GM19025 (cell line): Measurements from ENCODE around the gene SDR9C7.
"Not testable (repeated sequence)": the region's sequence is repeated elsewhere in the genome, so short reads cannot be mapped to it uniquely, and the experiment has no call there.

Source experiments
- ATAC-seq: cut with Tn5 transposase; IDR thresholded peaks from one replicate; pipeline ENCODE4 v1.9.1; 2021; ENCODE audit warnings: mild to moderate bottlenecking, low read depth, moderate library complexity; ENCODE audit not compliant: unreplicated experiment

The SDR9C7 gene

GRCh38 chr12:56880125-56880992 lies 53.8 kb downstream of the SDR9C7 start:
- no peak for ATAC-seq

- not testable (repeated sequence) for ATAC-seq
These were observed 54.7 kb downstream of the SDR9C7 start for GRCh38 chr12:56879240-56880124.

- no peak for ATAC-seq
These were observed 56.2 kb downstream of the SDR9C7 start for GRCh38 chr12:56878010-56878339.

DNA sequence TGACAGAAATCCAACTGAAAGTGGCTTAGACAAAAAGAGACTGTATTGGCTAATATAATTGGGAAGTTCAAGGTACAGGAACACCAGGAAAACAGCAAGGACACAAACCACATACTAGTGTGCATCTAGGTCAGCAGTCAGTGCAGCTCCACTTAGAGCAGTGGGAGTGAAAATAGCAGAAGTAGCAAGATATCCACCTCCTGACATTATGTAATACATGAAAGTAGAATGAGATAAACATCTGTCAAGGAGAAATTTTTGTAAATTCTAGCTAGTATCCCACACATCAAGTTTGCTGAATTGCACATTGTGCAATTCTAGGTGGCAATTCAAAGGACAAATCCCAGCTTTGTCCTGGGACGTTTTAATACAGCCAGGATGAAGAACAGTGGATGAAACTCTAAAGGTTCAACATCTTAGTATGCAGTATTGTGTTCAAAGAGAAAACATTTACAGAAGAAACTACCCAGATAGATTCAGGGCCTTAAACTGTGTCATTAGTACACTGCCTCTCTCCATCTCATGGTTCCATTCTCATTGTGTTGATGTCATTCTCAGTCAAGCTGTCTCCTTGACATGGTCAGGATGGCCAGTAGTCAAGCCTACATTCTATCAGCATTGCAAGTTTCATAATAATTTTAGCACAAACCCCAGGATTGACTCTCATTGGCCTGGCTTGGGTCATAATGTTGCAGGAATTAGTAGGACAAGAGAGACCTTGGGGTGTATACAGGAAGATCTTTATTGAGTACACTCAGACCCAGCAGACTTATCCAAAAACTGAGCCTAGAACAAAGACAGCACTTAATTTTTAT lies 56.8 kb downstream of the SDR9C7 start:
- no peak for ATAC-seq

- no peak for ATAC-seq
These were observed 59.4 kb downstream of the SDR9C7 start for GRCh38 chr12:56874821-56875220.

GRCh38 chr12:56873382-56873781 lies 60.8 kb downstream of the SDR9C7 start:
- ATAC-seq = no peak
